Fibroblast of mammary gland (primary cell): ENCODE data around the gene ANGPT4.
"Not testable (repeated sequence)": the region's sequence is repeated elsewhere in the genome, so short reads cannot be mapped to it uniquely, and the experiment has no call there.

ENCODE experiments used
- DNase-seq: peaks from one replicate; pipeline ENCODE4 v3.0.0-alpha.2; 2010; ENCODE audit warnings: low read depth
- H3K4me3 ChIP-seq: 2 replicates; pipeline ENCODE4 v1.5.1; 2011; ENCODE audit warnings: low read depth, mild to moderate bottlenecking, low read length, moderate library complexity; ENCODE audit not compliant: control insufficient read depth
- CTCF ChIP-seq: conservative IDR thresholded peaks from 2 replicates; pipeline ENCODE4 v1.5.1; 2011; ENCODE audit warnings: low read depth, low read length, inconsistent platforms; ENCODE audit not compliant: control insufficient read depth, insufficient read depth

Gene ANGPT4

GRCh38 chr20:859751-860231 is 56.3 kb downstream of the ANGPT4 start:
- TF ChIP-seq CTCF = peak; percentile 6

GRCh38 chr20:858011-858410 is 58.1 kb downstream of the ANGPT4 start:
- no peak for DNase-seq
- no peak overlapping the region for H3K4me3 ChIP-seq
- TF ChIP-seq CTCF = no peak

More at GRCh38 chr20:859751-860231, 56.3 kb downstream of the ANGPT4 start:
- DNase-seq = peak; percentile 3
- no peak overlapping the region for H3K4me3 ChIP-seq

GRCh38 chr20:856361-856775 is 59.8 kb downstream of the ANGPT4 start:
- TF ChIP-seq CTCF = no peak
- H3K4me3 ChIP-seq = no peak overlapping the region
- peak; percentile 68 for DNase-seq

GRCh38 chr20:855466-856360 is 60.4 kb downstream of the ANGPT4 start:
- no peak for DNase-seq
- no peak overlapping the region for H3K4me3 ChIP-seq
- TF ChIP-seq CTCF = no peak

- DNase-seq = no peak
- no peak for TF ChIP-seq CTCF
- H3K4me3 ChIP-seq = no peak overlapping the region
These were observed 61.5 kb downstream of the ANGPT4 start for GRCh38 chr20:854601-855000.

- H3K4me3 ChIP-seq = no peak overlapping the region
- no peak for DNase-seq
- no peak for TF ChIP-seq CTCF
These were observed 62.6 kb downstream of the ANGPT4 start for GRCh38 chr20:853406-853996.

- H3K4me3 ChIP-seq, DNase-seq: not testable (repeated sequence)
These were observed 67.4 kb downstream of the ANGPT4 start for GRCh38 chr20:848731-849130.
